Left lung (tissue), 10 donors: Measurements from ENCODE around the gene ZCCHC7. TPM values are rescaled to one million over a fixed set of nuclear protein-coding genes. Genes with fewer than 3 reads are reported as not detected.

Source experiments
- ATAC-seq: fragments of 200-7000 bp; cut with Tn5 transposase; one replicate; pipeline ENCODE4 v1.9.1; 2020; ENCODE audit warnings: moderate library complexity
- DNase-seq, 4 donors: peaks; one replicate each; pipeline ENCODE4 v3.0.0-alpha.2; 2013 to 2020
- H3K27ac ChIP-seq, 2 donors: fragments of 200-600 bp; sonication (generic) in 1 of 2; one replicate each; pipeline versions ENCODE4 v1.5.0 to v1.8.0; 2020 to 2021
- H3K27me3 ChIP-seq, 2 donors: fragments of 200-600 bp; sonication (generic) in 1 of 2; one replicate each; pipeline versions ENCODE4 v1.5.0 to v1.8.0; 2020 to 2021
- H3K36me3 ChIP-seq, 2 donors: fragments of 200-600 bp; sonication (generic) in 1 of 2; one replicate each; pipeline versions ENCODE4 v1.5.0 to v1.8.0; 2020 to 2021
- H3K4me1 ChIP-seq, 2 donors: fragments of 200-600 bp; one replicate each; pipeline ENCODE4 v1.8.0; 2021
- H3K4me3 ChIP-seq, 2 donors: fragments of 200-600 bp; sonication (generic) in 1 of 2; one replicate each; pipeline versions ENCODE4 v1.5.0 to v1.8.0; 2020 to 2021; ENCODE audit warnings: mild to moderate bottlenecking in 1 of 2
- H3K9me3 ChIP-seq, 2 donors: fragments of 200-600 bp; sonication (generic) in 1 of 2; one replicate each; pipeline versions ENCODE4 v1.5.0 to v1.8.0; 2020 to 2021
- intact Hi-C, 2 donors: fragments of 100-400 bp; cut with DNase I; formaldehyde crosslinking; loops; one replicate each; pipeline versions ENCODE4 v1.11.2 to v1.14.2; 2022
- polyA plus RNA-seq, 6 donors: library from polyadenylated mRNA; unstranded; fragments of 120-200 nt; gene quantifications; one replicate each; pipeline ENCODE4 v1.2.1, GENCODE V29; 2013; ENCODE audit not compliant: insufficient read length in 6 of 6
- total RNA-seq, 2 donors: library from RNA; stranded (reverse); fragmentation: NEBNext Ultra II Directional; extraction: Animal tissue kit (Norgen Biotek cat#: 25700); gene quantifications; one replicate each; pipeline ENCODE4 v1.2.1, GENCODE V29; 2021
- TF ChIP-seq, protein P1 (sequence below), 2 donors: fragments of 200-600 bp; sonication (generic) in 1 of 2; IDR thresholded peaks; one replicate each; pipeline versions ENCODE4 v1.5.0 to v1.8.0; 2021; ENCODE audit warnings: antibody characterized with exemption in 2 of 2
- donor health status: DM: no; HTN: yes; CAD: no.
- donor health status: DM: no; HTN: no; CAD: no.

ZCCHC7 gene
- total and polyA plus RNA-seq, 8 donors, result 16.0 to 26.0 (median 22.6) TPM

DNA sequence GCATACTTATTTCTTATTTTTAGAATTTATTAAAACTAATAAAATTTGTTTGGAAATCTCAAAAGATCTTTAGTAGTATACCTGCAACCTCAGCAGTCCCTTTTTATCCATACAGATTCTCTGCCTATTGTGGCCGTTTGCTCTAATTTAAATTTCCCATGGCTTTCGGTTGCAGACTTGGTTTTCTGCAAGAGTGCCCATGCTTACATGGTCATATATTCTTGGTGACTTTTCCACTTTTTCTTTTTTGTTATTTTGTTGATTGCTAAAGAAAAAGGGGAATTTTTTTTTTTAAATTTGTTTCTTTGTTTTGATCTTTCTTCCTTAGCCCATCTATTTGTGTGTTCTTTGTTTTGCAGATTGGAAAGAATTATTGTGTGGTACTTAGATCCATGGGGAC, 20.6 kb downstream of the ZCCHC7 start:
- no peak overlapping the region for H3K4me3 ChIP-seq
- H3K36me3 ChIP-seq, result no peaks in the 10 kb centered on the region
- H3K9me3 ChIP-seq, result no peaks in the 10 kb centered on the region
- peaks cover 0 to 4% of the 10 kb centered on the region in 2 donors for H3K4me1 ChIP-seq
- H3K27ac ChIP-seq, result no peak overlapping the region
- H3K27me3 ChIP-seq, result no peaks in the 10 kb centered on the region
- TF ChIP-seq, protein P1, sequence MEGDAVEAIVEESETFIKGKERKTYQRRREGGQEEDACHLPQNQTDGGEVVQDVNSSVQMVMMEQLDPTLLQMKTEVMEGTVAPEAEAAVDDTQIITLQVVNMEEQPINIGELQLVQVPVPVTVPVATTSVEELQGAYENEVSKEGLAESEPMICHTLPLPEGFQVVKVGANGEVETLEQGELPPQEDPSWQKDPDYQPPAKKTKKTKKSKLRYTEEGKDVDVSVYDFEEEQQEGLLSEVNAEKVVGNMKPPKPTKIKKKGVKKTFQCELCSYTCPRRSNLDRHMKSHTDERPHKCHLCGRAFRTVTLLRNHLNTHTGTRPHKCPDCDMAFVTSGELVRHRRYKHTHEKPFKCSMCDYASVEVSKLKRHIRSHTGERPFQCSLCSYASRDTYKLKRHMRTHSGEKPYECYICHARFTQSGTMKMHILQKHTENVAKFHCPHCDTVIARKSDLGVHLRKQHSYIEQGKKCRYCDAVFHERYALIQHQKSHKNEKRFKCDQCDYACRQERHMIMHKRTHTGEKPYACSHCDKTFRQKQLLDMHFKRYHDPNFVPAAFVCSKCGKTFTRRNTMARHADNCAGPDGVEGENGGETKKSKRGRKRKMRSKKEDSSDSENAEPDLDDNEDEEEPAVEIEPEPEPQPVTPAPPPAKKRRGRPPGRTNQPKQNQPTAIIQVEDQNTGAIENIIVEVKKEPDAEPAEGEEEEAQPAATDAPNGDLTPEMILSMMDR (IDR thresholded peaks at IDR 0.05), result no peak
- ATAC-seq, result no peak
- intact Hi-C loops, result no loop called here
- no peak for DNase-seq

DNA sequence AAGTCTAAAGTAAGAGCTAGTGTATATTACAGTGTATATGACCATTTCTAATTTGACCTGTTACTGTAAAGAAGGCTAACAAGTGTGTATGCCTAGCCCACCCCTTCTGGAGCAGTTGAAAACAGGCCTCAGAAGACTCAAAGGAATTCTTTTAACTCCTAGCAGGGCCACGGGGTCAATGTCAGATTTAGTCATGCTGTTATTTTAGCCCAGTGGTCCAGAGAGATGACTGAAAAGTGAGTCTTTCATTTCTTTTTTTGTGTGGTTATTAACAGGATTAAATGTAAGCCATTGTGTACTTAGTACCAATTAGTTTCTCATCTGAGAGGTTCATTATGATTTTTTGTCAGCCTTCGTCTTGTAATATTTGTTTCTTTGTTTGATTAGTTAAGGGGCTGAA, 24.4 kb downstream of the ZCCHC7 start:
- DNase-seq, result no peak
- intact Hi-C loops, result no loop called here
- H3K27ac ChIP-seq, result no peak overlapping the region
- H3K4me1 ChIP-seq, result peaks cover 0 to 24% of the 10 kb centered on the region in 2 donors
- no peaks in the 10 kb centered on the region for H3K27me3 ChIP-seq
- no peak overlapping the region for H3K4me3 ChIP-seq
- H3K36me3 ChIP-seq, result no peaks in the 10 kb centered on the region
- TF ChIP-seq, protein P1 (IDR thresholded peaks at IDR 0.05), result no peak
- no peak for ATAC-seq
- no peaks in the 10 kb centered on the region for H3K9me3 ChIP-seq

DNA sequence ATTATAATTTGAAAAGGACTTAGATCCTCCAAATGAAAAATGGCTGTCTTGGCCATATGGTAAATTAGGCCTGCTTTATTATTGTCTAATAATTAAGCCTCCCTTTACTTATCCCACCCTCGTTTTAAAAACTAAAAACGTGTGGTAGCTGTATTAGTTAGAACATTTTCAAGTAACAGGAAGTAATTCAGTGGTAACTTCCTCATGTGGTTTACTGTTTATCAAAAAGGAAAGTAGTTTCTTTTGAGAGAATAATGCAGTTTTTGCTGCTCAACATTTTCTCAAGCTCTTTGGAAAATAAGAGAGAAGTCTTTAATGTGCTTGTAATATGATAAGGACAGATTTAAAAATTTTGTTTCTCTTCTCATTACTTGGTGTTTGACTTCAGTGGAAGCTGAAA, 26.0 kb downstream of the ZCCHC7 start:
- Histone ChIP-seq H3K27me3 (no peaks in the 10 kb centered on the region), H3K27ac (peak overlapping the region in 1 of 2 donors; percentile 66), H3K36me3 (no peaks in the 10 kb centered on the region), H3K4me3 (no peak overlapping the region), H3K4me1 (peaks cover 0 to 27% of the 10 kb centered on the region in 2 donors), H3K9me3 (no peaks in the 10 kb centered on the region)
- TF ChIP-seq, protein P1 (IDR thresholded peaks at IDR 0.05), result no peak
- no peak for ATAC-seq
- peak in 1 of 4 donors; percentile 1 for DNase-seq
- intact Hi-C loops, result no loop called here

DNA sequence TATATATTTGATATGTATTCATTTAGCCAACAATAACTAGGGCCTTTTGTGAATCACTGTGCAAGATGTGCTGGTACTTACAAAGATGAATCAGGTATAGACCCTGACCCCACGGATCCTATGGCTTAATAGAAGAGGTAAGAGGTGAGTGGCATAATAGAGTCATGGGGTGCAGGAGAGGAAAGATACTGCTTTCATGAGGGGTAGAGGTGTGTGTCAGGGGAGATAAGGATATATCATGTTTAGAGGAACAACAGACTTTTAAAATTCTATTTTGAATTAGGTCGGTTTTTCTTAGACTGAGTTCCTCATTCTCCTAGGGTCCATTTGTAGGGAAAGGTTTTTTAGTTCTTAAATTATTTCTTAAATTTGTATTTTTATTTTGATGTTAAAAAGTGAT, 27.8 kb downstream of the ZCCHC7 start:
- H3K27me3 ChIP-seq, result no peaks in the 10 kb centered on the region
- ATAC-seq (no peak), DNase-seq (no peak)
- no peaks in the 10 kb centered on the region for H3K9me3 ChIP-seq
- H3K27ac ChIP-seq, result no peak overlapping the region
- TF ChIP-seq, protein P1 (IDR thresholded peaks at IDR 0.05), result no peak
- intact Hi-C loops, result no loop called here
- H3K4me1 ChIP-seq, result peaks cover 0 to 27% of the 10 kb centered on the region in 2 donors
- no peak overlapping the region for H3K4me3 ChIP-seq
- H3K36me3 ChIP-seq, result peaks cover 0 to 2% of the 10 kb centered on the region in 2 donors

DNA sequence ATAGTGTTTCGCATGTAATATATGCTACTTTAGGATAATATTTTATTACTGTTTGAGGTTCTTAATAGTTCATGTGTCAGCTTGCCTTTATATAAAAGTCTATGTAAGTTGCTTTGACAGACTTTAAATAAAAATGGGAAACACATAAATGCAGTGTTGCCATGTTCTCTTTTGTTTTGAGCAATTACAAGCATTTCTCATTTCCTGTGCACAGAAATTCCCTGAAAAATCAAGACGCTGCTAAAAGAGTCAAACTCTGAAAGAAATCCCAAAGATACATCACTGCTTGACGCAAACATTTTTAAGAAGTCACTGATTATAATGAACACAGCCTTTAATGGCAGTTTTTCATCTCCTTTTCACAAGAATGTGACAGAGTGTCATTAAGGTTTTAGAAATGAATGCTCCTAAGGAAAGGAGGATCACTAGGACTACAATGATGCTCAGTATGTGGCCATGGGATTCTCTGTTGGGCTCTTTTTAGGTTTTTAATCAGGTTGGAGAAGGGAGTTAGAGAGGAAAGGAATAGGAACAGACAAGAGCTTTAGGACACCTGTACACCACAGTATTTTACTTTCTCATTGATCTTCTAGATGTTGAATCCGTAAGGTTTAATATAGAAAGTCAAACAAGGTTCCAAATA, 29.4 kb downstream of the ZCCHC7 start:
- no peak for DNase-seq
- Histone ChIP-seq H3K4me1 (peaks cover 0 to 27% of the 10 kb centered on the region in 2 donors), H3K36me3 (peaks cover 0 to 15% of the 10 kb centered on the region in 2 donors), H3K27me3 (no peaks in the 10 kb centered on the region), H3K9me3 (no peaks in the 10 kb centered on the region), H3K27ac (peak overlapping the region in 1 of 2 donors; percentile 26), H3K4me3 (no peak overlapping the region)
- ATAC-seq, result no peak
- TF ChIP-seq, protein P1 (IDR thresholded peaks at IDR 0.05), result no peak
- intact Hi-C loops, result no loop called here
